Activated CD8-positive, alpha-beta memory T cell treated with anti-CD3 and anti-CD28 coated beads, Interleukin-2, amount 50 U/mL, for 24 hours (primary cell): ENCODE results near the gene TMEM17.

Source experiments
- DNase-seq: peaks from one replicate; pipeline ENCODE4 v3.0.0-alpha.2; 2020; ENCODE audit errors: extremely low read depth

The TMEM17 gene

GRCh38 chr2:62455957-62456692 is 49.9 kb downstream of the TMEM17 start:
- no peak for DNase-seq

GRCh38 chr2:62453955-62454354 is 52.0 kb downstream of the TMEM17 start:
- DNase-seq = no peak

- DNase-seq = no peak
Measured at GRCh38 chr2:62452701-62453454, 53.1 kb downstream of the TMEM17 start.

- DNase-seq = no peak
Measured at GRCh38 chr2:62450716-62451191, 55.2 kb downstream of the TMEM17 start.
